GM13977 (cell line): ENCODE measurements around the gene ANKRD50.

ENCODE experiments used
- DNase-seq: peaks from one replicate; pipeline ENCODE4 v3.0.0; 2012; ENCODE audit warnings: low spot score
- CTCF ChIP-seq: IDR thresholded peaks from 2 replicates; pipeline ENCODE4 v1.5.1; 2012; ENCODE audit warnings: mild to moderate bottlenecking, control low read depth; ENCODE audit not compliant: insufficient read depth; ENCODE audit errors: extremely low read depth, missing control alignments
- in situ Hi-C: fragments of 300-500 bp; cut with MboI; formaldehyde crosslinking; loops from one replicate; pipeline ENCODE4 v1.12.0; 2022; ENCODE audit warnings: low sequenced_read_pairs, low pct_unique_long_range_greater_than_20kb, mixed read lengths, inconsistent platforms; ENCODE audit not compliant: unreplicated experiment

The ANKRD50 gene

GRCh38 chr4:124710911-124711310 is 1.6 kb downstream of the ANKRD50 start:
- DNase-seq: no peak
- no peak for TF ChIP-seq CTCF
- in situ Hi-C loops: no loop called here

- DNase-seq: no peak
- TF ChIP-seq CTCF: no peak
- in situ Hi-C loops: no loop called here
Observed at GRCh38 chr4:124710015-124710741, 2.4 kb downstream of the ANKRD50 start.

- in situ Hi-C loops: no loop called here
- no peak for DNase-seq
- TF ChIP-seq CTCF: no peak
Observed at GRCh38 chr4:124708517-124709300, 3.8 kb downstream of the ANKRD50 start.

GRCh38 chr4:124705393-124705792 is 7.1 kb downstream of the ANKRD50 start:
- no peak for TF ChIP-seq CTCF
- in situ Hi-C loops: no loop called here
- DNase-seq: no peak

- TF ChIP-seq CTCF: no peak
- no peak for DNase-seq
- in situ Hi-C loops: no loop called here
Observed at GRCh38 chr4:124703154-124703553, 9.4 kb downstream of the ANKRD50 start.

GRCh38 chr4:124697441-124697840 is 15.1 kb downstream of the ANKRD50 start:
- in situ Hi-C loops: no loop called here
- no peak for TF ChIP-seq CTCF
- DNase-seq: no peak
